RKO (cell line): Measurements from ENCODE around the gene MAP3K5.
"Not testable (repeated sequence)": the region's sequence is repeated elsewhere in the genome, so short reads cannot be mapped to it uniquely, and the experiment has no call there.

Experiments used
- DNase-seq: peaks from one replicate; pipeline ENCODE4 v3.0.0-alpha.2; 2016; ENCODE audit warnings: low spot score

Gene MAP3K5

DNA sequence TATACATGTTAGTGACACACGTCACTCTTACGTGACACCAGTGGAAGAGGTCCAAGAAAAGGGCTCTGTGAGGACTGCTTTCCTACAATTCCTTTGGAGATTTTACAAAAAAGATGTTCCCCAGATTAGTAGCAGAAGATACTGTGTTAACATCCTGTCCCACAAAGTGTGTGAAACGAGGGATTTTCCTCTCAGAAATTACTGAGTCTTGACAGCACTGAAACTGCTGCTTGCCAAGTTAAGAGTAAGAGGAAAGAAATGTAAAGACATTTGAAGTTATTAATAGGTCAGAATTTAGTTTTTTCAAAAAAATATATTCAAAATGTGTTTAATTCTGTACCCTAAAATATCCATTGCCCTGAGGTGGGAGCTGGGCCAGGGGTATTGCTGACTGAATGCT is 183.3 kb downstream of the MAP3K5 start:
- peak; percentile 25 for DNase-seq

DNA sequence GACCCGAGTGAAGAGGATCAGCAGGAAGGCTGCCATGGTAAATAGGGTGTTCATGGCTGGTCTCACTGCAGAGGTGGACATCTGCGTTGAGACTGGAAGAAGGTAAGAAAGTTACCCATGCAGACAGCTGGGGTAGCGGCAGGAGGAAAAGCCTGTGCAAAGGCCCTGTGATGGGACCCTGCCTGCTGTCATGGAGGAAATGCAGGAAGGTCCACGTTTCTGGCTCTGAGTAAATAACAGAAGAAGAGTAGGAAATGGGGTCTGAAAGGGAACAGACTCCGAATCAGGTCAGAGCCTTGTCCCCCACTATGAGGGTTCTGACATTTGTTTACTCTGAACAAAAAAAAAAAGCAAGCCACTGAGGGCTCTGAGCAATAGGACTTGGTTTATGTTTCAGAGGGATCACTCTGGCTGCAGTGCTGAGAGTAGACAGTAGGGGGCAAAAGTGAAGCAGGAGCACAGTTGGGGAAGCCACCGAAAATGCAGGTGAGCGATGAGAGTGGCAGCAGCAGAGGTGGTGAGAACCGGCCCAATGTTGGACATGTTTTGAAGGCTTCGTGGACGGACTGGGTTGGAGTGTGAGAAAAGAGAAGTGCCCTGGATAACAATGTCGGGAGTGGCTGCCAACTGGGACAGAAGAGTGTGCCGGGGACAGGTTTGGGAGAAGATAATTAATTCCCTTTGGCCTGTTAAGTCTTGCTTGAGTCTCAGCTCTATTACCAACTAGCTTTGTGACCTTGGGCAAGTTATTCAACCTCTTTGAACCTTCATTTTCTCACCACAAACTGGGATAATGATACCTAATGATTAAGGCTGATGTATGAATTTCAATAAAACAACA is 184.1 kb downstream of the MAP3K5 start:
- DNase-seq = peak; percentile 40

DNA sequence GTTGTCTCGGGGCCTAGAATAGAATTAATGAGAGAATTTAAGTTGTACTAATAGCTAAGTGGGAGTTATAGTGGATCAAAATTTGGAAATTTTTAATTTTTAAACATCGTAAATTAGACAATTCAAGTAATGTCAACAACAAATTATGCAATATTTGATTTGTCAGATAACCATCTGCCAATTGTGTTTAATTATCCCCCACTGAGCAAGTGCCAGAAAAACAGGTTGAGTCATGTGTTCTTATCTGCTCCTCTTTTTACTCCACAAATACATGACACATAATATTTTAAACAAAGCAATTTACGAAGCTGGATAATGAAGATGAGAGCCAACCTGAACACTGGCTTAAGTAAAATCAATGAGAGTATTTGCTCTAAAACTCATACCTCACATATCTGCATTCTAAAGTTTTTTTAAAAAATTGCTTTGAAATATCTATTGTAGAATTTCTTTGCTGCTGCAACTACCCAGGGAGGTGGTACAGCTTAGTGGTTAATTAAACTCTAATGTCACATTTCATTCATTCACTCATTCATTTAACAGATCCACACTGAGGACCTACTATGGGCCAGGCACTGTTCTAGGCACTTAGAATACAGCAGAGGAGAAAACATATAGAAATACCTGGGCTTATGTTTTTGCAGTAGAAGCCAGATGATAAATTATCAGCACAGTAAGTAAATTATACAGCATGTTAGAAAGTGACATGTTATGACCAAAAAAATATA is 184.9 kb downstream of the MAP3K5 start:
- DNase-seq = no peak

DNA sequence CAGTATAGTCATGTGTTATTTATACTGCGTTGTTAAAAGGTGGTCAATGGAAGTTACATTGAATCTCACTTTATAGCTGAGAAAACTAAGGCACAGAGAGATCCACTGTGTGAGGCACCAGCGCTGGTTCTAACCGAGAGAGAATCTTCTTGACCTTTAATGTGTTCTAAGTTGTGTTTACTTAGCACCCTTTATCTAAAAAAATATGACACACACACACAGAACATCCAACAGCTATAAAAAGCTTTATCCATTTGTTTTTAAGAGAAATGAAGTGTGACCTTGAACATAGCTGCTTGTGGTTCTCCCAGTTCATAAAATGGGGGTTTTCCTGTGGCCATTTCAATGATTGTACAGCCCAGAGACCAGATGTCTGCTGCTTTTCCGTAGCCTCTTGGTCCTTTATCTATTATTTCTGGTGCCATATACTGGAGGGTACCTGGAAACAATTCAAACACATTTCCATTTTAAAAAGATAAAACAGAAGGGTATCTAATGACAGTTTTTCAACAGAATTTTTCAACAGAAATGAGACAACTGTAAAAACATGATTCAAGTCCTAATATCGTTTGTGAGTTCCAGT is 187.3 kb downstream of the MAP3K5 start:
- no peak for DNase-seq

DNA sequence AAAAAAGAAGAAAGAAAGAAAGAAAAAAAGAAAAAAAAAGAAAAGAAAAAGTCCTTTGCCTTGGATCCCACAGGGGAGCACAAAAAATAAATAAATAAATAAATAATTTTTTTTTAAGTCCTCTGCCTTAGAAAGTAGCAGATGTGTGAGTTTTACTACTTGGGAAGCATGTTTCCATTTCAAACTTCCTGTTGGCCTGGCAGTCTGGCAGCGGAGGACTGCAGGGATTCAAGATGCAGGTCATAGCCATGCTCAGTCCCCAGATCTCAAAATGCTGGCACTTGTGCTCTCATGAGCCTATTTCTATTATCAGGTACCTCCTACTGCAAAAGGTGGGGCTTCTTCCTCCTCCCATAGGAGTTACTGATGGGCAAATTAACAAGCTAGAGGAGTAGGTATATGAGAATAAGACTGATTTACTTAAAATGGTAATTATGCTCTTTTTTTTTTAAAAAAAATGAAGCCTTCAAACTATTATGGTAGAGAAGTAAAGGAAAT is 187.9 kb downstream of the MAP3K5 start:
- no peak for DNase-seq

DNA sequence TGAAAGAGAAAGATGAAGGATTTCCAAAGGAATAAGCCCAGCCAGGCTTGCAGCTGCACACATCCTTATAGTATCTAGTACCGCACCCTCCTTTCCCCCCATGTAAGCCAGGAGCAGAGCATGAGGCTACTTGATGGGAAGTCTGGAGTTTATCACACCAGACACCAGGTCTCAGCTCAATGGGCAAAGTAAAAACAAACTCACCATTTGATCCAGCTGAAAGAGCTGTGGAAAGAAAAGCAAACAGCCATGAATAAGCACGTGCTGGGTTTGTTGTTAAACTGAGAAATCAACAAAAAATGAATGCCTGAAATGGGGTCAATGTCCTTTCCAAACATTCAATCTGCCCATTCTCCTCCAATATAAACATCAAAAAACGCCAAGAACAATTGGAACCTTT is 191.5 kb downstream of the MAP3K5 start:
- DNase-seq = no peak

DNA sequence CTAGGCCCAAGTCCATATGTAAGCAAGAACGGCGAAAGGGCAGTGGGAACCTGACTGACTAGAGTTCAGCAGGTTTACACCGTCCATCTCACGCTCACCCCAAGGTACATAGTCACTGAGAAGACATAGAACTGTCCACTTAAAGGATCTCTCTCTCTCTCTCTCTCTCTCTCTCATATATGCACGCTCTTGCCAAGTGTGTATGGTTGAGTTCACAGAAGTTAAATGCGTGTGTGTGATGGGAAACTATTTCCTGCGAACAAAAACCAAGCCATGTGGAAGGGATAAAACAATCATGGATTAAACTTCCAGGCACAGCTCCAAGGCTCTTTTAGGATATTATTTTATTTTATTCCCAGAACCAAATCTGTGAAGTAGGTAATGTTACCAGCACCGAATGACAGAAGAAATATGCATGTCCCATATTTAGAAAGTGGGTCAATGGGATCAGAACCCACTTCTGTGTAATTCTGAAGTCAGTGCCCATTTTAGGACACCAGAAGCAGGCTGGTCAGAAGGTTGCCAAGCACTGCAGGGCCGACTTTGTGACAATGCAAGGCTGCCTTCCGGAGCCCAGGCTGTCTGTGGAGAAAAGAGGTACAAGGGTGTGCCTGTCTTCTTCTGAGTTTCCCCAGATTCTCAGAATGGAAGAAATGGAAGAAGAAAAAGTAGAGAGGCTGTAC is 192.8 kb downstream of the MAP3K5 start:
- no peak for DNase-seq

DNA sequence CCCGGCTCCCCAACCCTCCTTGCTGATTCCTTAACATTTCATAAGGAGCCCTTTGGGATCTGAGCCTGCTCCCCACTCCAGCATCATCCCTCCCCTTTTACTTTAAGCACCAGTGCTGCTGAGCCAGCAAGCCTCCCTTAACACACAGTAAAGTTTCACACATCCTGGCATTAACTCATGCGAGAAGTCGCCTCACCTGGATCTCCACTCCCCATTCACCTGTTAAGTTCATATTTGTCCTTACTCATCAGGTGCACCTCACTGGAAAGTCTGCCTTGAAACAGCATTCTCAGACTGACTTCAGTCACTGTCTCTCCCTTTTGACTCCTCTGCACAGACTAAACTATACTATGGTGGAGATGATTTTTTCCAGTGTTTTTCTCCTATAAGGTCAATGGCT is 194.2 kb downstream of the MAP3K5 start:
- DNase-seq = no peak

DNA sequence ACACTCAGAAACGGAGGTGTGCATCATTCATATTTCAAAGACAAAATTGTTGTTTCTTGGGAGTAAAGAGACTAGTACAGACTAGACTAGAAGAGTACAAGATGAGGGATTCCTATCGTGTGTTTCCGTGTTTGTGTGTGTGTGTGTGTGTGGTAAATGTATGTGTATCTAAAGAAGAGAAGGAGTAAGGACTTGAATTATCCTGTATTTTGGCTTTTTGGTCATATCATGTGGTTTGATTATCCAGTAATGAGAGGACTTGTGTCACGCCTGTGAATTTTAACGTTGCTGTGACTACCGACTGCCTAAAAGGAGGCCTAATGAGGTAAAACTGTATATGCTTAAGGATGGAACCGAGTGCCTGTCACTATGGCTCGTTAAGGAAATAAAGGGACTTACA is 197.6 kb downstream of the MAP3K5 start:
- no peak for DNase-seq

DNA sequence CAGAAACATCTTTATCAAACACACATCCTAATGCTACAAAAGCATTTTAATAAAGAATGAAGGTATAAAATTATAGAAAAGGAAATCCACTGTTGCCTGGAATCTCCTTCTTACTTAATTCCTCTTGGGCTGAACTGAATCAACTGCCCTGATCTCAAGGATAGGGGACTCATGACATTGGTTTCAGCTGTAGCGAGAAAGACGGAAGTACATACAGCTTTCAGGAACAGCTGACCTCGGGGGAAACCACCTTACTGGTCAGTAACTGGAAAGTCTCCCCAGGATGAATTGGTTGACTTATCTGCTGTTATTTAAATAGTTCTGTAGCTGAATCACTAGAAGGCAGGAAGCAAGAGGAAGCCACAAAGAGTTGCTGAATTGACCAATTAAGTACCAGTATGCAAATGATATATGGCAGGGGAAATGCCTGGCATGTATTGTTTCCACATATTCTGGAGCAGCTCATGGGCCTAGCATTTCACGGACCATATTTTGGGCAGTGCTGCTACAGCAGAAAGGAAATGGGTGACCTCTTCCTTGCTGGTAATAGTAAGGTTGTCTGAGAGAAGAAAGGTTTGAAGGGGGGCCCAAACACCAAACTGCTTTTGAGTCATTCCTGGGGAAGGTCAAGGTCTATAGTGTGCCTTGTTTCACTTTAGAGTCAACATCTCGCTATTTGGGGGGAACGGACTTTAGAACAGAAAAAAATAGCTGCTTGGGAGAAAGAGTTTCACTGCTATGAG is 198.4 kb downstream of the MAP3K5 start:
- peak; percentile 98 for DNase-seq

DNA sequence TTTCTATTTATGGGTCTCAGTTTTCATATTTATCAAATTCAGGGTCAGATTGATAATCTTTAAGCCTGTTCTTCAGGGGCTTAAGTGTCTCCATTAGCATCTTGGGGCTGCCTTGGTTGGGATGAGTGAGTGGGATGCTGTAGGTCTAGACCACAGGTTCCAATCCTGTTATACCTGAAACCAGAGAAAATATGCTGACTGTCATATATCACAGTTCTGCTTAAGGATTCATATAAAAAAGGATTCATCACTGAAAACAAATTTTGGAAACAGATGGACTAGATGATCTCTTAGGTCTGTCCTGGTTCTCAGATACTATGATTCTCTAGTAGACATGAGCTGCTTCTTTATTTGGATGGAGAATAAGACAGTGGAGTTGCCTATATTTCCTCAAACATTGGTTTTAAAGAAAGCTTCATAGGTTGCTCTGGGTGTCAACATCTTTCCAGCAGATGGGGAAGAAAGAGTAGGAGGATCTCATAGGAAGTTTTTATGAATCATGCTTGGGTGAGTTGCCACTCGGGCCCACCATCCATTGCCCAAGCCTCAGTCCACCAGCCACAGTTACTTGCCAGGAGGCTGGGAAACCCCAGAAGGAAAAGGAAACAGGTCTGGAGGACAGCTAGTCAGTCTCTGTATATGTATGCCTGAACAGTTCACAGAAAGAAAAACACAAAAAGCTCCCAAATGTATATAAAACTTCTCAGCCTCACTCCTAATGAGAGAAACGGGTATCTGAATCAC is 199.2 kb downstream of the MAP3K5 start:
- DNase-seq = no peak

DNA sequence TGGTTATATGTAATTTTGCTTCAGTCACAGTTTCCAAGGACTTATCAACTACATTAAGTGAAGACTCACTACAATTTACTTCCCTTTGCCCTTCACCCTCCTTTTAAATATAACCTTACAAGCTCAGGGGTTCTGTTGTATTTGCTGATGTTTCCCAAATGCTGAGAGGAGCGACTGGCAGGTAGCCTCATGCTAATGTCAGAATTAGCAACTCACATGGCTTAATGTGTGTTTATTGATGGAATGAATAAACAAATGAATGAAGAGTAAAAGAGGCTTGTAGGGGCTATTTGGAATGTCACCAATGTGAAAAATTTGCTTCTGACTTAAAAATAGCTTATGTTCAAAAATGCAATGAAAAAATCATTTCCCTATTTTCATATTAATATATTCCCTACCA is 200.7 kb downstream of the MAP3K5 start:
- DNase-seq = no peak

DNA sequence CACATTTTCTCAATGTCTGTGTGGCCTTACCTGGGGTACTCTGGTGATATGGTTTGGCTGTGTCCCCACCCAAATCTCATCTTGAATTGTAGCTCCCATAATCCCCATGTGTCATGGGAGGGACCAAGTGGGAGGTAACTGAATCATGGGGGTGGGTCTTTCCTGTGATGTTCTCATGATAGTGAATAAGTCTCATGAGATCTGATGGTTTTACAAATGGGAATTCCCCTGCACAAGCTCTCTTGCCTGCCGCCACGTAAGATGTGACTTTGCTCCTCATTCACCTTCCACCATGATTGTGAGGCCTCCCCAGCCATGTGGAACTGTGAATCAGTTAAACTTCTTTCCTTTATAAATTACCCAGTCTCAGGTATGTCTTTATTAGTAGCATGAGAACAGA is 201.4 kb downstream of the MAP3K5 start:
- DNase-seq = not testable (repeated sequence)

DNA sequence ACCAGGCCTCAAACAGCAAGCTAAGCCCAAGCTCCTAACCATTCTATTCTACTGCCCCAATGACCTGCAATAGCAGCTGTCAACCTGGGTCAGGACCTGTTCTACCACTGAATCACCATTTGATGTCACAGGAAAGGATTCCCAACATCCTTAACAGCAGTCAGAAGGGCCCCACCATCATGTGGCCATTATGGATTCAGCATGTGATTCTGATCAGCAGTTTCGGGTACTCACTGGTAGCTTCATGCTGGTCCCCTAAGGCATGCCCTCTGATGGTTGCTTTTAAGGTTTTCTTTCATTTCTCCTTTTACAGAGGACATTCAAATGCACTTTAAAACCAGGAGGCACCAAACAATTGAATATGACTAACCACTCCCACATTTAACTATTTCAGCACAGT is 204.8 kb downstream of the MAP3K5 start:
- DNase-seq = no peak

DNA sequence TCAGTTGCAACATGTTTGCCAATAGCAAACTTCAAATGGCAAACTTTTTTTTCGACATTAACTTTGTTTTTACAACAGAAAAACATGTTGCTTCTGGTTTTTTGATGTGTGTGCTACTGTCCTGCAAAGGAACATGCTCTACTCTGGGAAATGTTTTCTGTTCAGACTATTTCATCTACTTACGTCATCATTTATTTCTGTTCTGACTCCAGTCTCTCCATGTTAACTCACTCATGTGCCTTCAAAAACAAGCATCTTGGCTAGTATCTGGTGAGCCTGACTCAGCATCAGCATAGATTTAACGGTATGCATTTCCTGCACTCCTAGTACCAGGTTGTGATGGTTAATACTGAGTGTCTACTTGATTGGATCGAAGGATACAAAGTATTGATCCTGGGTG is 206.0 kb downstream of the MAP3K5 start:
- peak; percentile 30 for DNase-seq

DNA sequence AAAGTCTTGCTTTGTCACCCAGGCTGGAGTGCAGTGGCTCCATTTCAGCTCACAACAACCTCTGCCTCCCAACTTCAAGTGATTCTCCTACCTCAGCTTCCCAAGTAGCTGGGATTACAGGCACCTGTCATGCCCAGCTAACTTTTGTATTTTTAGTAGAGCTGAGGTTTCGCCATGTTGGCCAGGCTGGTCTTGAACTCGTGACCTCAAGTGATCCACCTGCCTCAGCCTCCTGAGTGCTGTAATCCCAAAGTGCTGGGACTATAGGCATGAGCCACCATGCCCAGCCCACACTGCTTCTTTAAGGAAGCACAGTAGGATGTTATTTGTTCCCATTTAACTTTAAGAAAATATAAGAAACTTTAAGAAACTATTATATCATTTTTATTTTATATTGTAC is 206.8 kb downstream of the MAP3K5 start:
- DNase-seq = not testable (repeated sequence)

DNA sequence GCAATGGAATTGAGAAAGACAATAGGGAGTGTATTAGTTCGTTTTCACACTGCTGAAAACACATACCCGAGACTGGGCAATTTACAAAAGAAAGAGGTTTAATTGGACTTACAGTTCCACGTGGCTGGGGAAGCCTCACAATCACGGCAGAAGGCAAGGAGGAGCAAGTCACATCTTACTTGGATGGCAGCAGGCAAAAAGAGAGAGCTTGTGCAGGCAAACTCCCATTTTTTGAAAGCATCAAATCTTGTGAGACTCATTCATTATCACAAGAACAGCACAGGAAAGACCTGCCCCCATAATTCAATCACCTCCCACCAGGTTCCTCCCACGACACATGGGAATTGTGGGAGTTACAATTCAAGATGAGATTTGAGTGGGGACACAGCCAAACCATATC is 208.0 kb downstream of the MAP3K5 start:
- not testable (repeated sequence) for DNase-seq

DNA sequence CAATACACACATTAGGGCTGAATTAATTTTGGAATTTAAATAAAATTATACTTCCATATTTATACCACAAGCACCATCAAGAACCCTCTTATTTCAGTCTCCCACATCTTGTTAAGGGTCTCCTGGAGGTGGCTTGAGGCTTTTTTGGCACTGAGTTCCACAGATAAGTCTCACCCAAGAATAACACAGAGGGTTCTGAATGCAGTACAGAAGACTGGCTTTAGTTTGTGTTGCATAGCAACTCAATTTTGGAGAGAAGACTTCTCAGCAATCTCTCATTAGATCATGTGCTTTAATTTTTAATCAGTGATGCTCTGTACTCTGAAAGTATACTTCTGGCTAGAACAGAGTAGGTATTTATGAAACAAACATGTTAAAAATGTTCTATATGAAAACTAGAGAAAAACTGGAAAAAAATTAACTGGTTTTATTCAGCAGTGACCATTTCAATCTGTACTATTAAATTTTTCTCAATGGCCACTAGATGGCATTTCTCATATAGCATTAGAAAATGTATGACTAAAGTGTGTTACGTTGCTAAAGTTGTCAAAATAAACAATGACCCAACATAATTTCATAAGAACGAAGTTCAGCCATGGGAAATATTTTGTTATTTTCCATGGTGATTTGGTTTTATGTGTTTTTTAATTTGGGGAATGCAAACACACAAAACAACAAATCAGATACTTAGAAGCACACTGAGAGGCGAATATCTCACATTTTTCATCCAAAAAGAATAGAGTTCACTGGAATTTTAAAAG is 209.4 kb downstream of the MAP3K5 start:
- peak; percentile 91 for DNase-seq

DNA sequence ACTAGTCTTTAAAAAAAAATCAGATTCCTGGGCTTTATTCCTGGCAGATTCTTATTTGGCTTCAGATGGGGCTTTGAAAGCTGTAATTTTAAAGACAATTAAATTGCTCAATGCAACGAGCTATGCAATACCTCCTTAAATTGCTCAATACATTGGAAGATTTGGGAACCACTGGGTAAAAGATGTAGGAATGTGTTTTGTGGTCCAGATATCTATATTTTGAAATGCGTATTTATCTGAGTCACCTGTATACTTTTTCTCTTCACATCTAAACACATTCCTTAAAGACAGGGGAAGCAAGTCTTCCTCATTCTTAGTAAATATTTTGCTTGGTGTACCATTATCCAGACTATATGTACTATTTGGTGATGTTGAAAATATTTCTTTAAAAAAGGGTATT is 212.5 kb downstream of the MAP3K5 start:
- no peak for DNase-seq

DNA sequence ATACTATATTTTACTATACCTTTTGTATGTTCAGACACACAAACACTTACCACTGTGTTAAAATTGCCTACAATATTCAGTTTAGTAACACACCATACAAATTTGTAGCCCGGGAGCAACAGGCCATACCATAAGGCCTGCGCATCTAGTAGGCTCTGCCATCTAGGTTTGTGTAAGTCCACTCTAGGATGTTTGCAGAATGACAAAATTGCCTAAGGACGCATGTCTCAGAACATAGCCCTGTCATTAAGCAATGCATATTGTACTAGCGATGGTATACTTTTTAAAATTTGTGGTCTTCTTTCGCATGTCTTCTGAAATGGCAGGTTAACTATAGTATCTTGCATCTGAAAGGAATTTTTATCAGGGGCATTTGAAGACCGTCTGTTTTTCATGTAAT is 215.5 kb downstream of the MAP3K5 start:
- no peak for DNase-seq
